HS-27A (cell line): ENCODE measurements around the gene RSPH3.

ENCODE experiments used
- DNase-seq: peaks from one replicate; pipeline ENCODE4 v3.0.0-alpha.2; 2012; ENCODE audit warnings: low read depth, missing footprints

Gene RSPH3

GRCh38 chr6:158933079-158933595, 66.9 kb downstream of the RSPH3 start:
- no peak for DNase-seq

DNA sequence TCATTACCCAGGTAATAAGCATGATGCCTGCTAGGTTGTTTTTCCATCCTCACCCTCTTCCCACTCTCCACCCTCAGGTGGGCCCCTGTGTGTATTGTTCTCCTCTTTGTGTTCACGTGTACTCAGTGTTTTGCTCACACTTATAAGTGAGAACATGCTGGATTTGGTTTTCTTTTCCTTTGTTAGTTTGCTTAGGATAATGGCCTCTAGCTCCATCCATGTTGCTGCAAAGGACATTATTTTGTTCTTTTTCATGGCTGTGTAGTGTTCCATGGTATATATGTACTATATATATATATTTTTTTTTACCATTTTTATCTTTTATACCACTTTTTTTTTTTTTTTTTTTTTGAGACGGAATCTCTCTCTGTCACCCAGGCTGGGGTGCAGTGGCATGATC, 71.9 kb downstream of the RSPH3 start:
- DNase-seq, result no peak

DNA sequence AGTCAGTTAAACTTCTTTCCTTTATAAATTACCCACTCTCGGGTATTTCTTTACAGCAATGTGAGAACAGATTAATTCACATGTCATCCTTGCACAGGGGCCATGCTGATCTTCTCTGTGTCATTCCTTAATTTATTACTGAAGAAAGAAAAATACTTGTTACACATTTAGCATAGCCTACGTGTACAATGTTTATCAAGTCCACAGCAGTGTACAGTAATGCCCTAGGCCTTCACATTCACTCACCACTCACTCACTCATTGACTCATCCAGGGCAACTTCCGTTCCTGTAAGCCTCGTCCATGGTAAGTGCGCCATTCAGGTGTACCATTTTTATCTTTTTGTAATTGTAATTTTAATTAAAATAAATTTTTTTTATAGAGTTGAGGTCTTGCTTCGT, 73.6 kb downstream of the RSPH3 start:
- peak; percentile 61 for DNase-seq

- DNase-seq, result no peak
Measured at GRCh38 chr6:158924499-158925455, 75.2 kb downstream of the RSPH3 start.

- no peak for DNase-seq
Measured at GRCh38 chr6:158923805-158924498, 76.0 kb downstream of the RSPH3 start.
